K562 (cell line): ENCODE data around the gene ESPN. TPM values are rescaled to one million over a fixed set of nuclear protein-coding genes. Genes with fewer than 3 reads are reported as not detected.
A peak's percentile ranks its signal among the peaks of the same experiment; 100 is the strongest.

Experiments used
- CEBPB ChIP-seq: fragments of 450-650 bp; IDR thresholded peaks from 2 replicates; pipeline ENCODE4 v1.6.1; 2016; ENCODE audit warnings: missing genetic modification characterization, missing compliant biosample characterization
- CEBPG ChIP-seq, 3 experiments: fragments of 200-800 bp in 1 of 3; sonication (Bioruptor generic) in 1 of 3; sonication (generic) in 1 of 3; formaldehyde crosslinking in 1 of 3; IDR thresholded peaks in 2 of 3; conservative IDR thresholded peaks in 1 of 3; 2 replicates each; pipeline versions ENCODE4 v1.6.1 to v1.8.0; 2016 to 2022; ENCODE audit warnings: missing compliant biosample characterization in 2 of 3, missing genetic modification characterization in 2 of 3, mild to moderate bottlenecking in 1 of 3, missing genetic modification reagents in 1 of 3
- CREB1 ChIP-seq, 2 experiments: sonication (generic) in 1 of 2; formaldehyde crosslinking in 1 of 2; IDR thresholded peaks; 2 replicates each; pipeline versions ENCODE4 v1.6.1 to v1.8.0; 2012 to 2022; ENCODE audit warnings: inconsistent platforms in 1 of 2, mild to moderate bottlenecking in 1 of 2, missing genetic modification reagents in 1 of 2, moderate library complexity in 1 of 2
- HNRNPLL ChIP-seq: fragments of 200-400 bp; formaldehyde crosslinking; IDR thresholded peaks from 2 replicates; pipeline ENCODE4 v1.6.1; 2017; ENCODE audit warnings: low read length, low read depth, mild to moderate bottlenecking; ENCODE audit not compliant: poor library complexity, severe bottlenecking
- KAT7 ChIP-seq: sonication (generic); formaldehyde crosslinking; IDR thresholded peaks from 2 replicates; pipeline ENCODE4 v1.8.0; 2022; ENCODE audit warnings: missing genetic modification reagents, mild to moderate bottlenecking, borderline replicate concordance
- ZNF253 ChIP-seq: fragments of 250-450 bp; sonication (Bioruptor Pico); conservative IDR thresholded peaks from 2 replicates; pipeline ENCODE4 v1.6.1; 2021; ENCODE audit warnings: mild to moderate bottlenecking
- polyA plus RNA-seq, 8 experiments: library from polyadenylated mRNA; depleted of rRNA in 4 of 8; stranded (reverse) in 5 of 8; unstranded in 3 of 8; fragments of >200 nt; fragmentation: Nextera tagmentation in 2 of 8; fragmentation: Illumina TruSeq in 1 of 8; extraction: Ambion mirVana in 2 of 8; extraction: Trizol in 1 of 8; gene quantifications; 2 replicates each; pipeline versions ENCODE4 v1.2.1 to v1.2.3, GENCODE V29; 2011 to 2014; ENCODE audit warnings: inconsistent platforms in 1 of 8, missing spikeins in 1 of 8
- total RNA-seq, 7 experiments: library from RNA; depleted of rRNA in 6 of 7; stranded (reverse); fragments of >200 nt in 6 of 7; fragmentation: Illumina TruSeq in 2 of 7; extraction: Trizol in 2 of 7; gene quantifications; 2 replicates each; pipeline versions ENCODE4 v1.2.1 to v1.2.3, GENCODE V29; 2011 to 2021; ENCODE audit warnings: low replicate concordance in 1 of 7
- TF ChIP-seq, protein P1 (sequence below): fragments of 250-450 bp; sonication (Bioruptor Pico); IDR thresholded peaks from 2 replicates; pipeline ENCODE4 v1.4.0; 2020; ENCODE audit warnings: borderline replicate concordance
- TF ChIP-seq, protein P2 (sequence below), 2 experiments: fragments of 450-650 bp; formaldehyde crosslinking in 1 of 2; IDR thresholded peaks; 2 replicates each; pipeline versions ENCODE4 v1.4.0 to v1.6.1; 2014 to 2020; ENCODE audit warnings: mild to moderate bottlenecking in 2 of 2, borderline replicate concordance in 1 of 2, low read depth in 1 of 2

The ESPN gene
- total and polyA plus RNA-seq, 9 of the 15 experiments (the other 6 are each of a cell fraction or from before 2014, with no cell fraction given): 0.07 to 1.2 (median 0.45) TPM; not detected in 3

DNA sequence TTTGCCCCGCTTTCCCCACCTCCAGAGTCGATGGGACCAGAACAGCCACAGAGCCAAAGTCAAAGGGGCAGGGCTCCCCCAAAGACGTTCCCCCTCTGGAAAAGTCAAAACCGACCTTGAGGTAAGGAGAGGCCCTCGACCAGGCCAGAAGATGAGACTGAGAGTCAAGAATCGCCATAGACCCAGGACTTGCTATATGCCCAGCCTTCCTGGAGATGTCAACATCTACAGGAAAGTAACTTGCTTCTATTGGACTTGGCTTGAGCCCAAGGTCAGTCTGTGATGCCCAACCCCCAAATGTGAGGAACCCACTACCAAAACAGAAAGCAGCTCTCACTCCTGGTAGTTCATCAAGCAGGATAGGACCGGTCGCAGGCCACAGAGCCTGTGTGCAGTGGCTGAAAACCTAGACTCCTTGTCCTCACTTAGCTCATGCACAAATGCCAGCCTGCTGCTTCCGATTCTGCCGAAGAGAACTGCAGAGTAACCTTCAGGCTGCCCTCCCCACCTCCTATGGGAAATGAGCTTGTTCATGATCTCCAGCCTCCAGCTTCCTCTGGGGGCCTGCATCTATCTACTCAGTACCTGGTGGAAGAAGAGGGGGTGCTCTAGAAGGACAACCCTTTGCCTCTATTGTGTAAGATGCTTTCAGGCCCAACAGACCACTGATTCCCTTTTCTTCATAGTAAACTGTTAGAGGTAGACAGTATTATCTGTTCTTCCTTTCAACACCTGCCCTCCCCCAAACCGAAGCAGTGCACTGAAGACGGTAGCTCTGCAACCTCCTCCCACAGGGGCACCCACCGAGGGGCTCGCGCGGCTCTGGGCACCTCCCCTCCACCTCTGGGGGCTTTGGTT is 32.4 kb upstream of the ESPN start (continued):
- TF ChIP-seq CREB1 (IDR thresholded peaks at IDR 0.05): no peak
- 0 out of 2 replicates have a peak, but pooled peaks have one; percentile 11 for TF ChIP-seq CREB1 (CRISPR knock-in tag; IDR thresholded peaks at IDR 0.05)
- TF ChIP-seq, protein P1, sequence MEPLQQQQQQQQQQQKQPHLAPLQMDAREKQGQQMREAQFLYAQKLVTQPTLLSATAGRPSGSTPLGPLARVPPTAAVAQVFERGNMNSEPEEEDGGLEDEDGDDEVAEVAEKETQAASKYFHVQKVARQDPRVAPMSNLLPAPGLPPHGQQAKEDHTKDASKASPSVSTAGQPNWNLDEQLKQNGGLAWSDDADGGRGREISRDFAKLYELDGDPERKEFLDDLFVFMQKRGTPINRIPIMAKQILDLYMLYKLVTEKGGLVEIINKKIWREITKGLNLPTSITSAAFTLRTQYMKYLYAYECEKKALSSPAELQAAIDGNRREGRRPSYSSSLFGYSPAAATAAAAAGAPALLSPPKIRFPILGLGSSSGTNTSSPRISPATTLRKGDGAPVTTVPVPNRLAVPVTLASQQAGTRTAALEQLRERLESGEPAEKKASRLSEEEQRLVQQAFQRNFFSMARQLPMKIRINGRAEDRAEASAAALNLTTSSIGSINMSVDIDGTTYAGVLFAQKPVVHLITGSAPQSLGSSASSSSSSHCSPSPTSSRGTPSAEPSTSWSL: no peak
- peak; percentile 53; the same call in 1 of the 2 replicates for TF ChIP-seq CEBPG (CRISPR knock-in tag; IDR thresholded peaks at IDR 0.05)
- TF ChIP-seq CEBPG (tag; conservative IDR thresholded peaks at IDR 0.05 in 1 of 2, IDR thresholded peaks at IDR 0.05 in 1 of 2): no peak
- TF ChIP-seq KAT7: peak; percentile 63; the same call in 1 of the 2 replicates
- TF ChIP-seq, protein P2, sequence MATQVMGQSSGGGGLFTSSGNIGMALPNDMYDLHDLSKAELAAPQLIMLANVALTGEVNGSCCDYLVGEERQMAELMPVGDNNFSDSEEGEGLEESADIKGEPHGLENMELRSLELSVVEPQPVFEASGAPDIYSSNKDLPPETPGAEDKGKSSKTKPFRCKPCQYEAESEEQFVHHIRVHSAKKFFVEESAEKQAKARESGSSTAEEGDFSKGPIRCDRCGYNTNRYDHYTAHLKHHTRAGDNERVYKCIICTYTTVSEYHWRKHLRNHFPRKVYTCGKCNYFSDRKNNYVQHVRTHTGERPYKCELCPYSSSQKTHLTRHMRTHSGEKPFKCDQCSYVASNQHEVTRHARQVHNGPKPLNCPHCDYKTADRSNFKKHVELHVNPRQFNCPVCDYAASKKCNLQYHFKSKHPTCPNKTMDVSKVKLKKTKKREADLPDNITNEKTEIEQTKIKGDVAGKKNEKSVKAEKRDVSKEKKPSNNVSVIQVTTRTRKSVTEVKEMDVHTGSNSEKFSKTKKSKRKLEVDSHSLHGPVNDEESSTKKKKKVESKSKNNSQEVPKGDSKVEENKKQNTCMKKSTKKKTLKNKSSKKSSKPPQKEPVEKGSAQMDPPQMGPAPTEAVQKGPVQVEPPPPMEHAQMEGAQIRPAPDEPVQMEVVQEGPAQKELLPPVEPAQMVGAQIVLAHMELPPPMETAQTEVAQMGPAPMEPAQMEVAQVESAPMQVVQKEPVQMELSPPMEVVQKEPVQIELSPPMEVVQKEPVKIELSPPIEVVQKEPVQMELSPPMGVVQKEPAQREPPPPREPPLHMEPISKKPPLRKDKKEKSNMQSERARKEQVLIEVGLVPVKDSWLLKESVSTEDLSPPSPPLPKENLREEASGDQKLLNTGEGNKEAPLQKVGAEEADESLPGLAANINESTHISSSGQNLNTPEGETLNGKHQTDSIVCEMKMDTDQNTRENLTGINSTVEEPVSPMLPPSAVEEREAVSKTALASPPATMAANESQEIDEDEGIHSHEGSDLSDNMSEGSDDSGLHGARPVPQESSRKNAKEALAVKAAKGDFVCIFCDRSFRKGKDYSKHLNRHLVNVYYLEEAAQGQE (IDR thresholded peaks at IDR 0.05; ENCODE audit: borderline replicate concordance): peak; percentile 6; the same call in 1 of the 2 replicates
- TF ChIP-seq, protein P2 (CRISPR knock-in tag; IDR thresholded peaks at IDR 0.05; ENCODE audit: low read depth): no peak
- no peak for TF ChIP-seq ZNF253
- peak; percentile 9 for TF ChIP-seq HNRNPLL
- TF ChIP-seq CEBPB: peak; percentile 39
